ENCODE data around the gene NAPSA. TPM values are rescaled to one million over a fixed set of nuclear protein-coding genes. Genes with fewer than 3 reads are reported as not detected.

The NAPSA gene
- total and polyA plus RNA-seq, 12 donors: 0.22 to 1.1 (median 0.41) TPM; not detected in 8

- no peak overlapping the region for H3K4me3 ChIP-seq
These were observed 42.3 kb downstream of the NAPSA start for GRCh38 chr19:50322931-50323781.

GRCh38 chr19:50322234-50322633 lies 43.2 kb downstream of the NAPSA start:
- no peak for TF ChIP-seq CTCF (IDR thresholded peaks at IDR 0.05)
- Histone ChIP-seq H3K9me3 (no peaks in the 10 kb centered on the region), H3K36me3 (no peaks in the 10 kb centered on the region), H3K27me3 (peaks cover 0 to 26% (median 23%) of the 10 kb centered on the region in 7 donors), H3K4me3 (no peak overlapping the region), H3K27ac (no peak overlapping the region), H3K4me1 (peaks cover 0 to 15% (median 9%) of the 10 kb centered on the region in 9 donors)
- intact Hi-C loops (cut with DNase I): no loop called here
- ATAC-seq (no peak), DNase-seq (no peak)
- 75 to 76% methylated on average over 12 of the region's 12 CpGs for WGBS, 2 donors

More at GRCh38 chr19:50322931-50323781, 42.3 kb downstream of the NAPSA start:
- no peak for TF ChIP-seq CTCF (IDR thresholded peaks at IDR 0.05)
- no peaks in the 10 kb centered on the region for H3K9me3 ChIP-seq
- ATAC-seq (no peak), DNase-seq (no peak)
- peaks cover 0 to 22% (median 9%) of the 10 kb centered on the region in 9 donors for H3K4me1 ChIP-seq
- H3K27me3 ChIP-seq: peaks cover 0 to 31% (median 24%) of the 10 kb centered on the region in 7 donors
- 93 to 95% methylated on average over 54 to 55 of the region's 55 CpGs for WGBS, 2 donors
- H3K27ac ChIP-seq: no peak overlapping the region
- intact Hi-C loops (cut with DNase I): no loop called here
- no peaks in the 10 kb centered on the region for H3K36me3 ChIP-seq

GRCh38 chr19:50321831-50322230 lies 43.6 kb downstream of the NAPSA start:
- no peak overlapping the region for H3K27ac ChIP-seq
- WGBS, 2 donors: 91% methylated on average over 3 to 4 of the region's 4 CpGs
- H3K9me3 ChIP-seq: no peaks in the 10 kb centered on the region
- no peak for TF ChIP-seq CTCF (IDR thresholded peaks at IDR 0.05)
- DNase-seq (no peak), ATAC-seq (no peak)
- intact Hi-C loops (cut with DNase I): no loop called here
- H3K4me1 ChIP-seq: peaks cover 0 to 15% (median 9%) of the 10 kb centered on the region in 9 donors
- H3K36me3 ChIP-seq: no peaks in the 10 kb centered on the region
- H3K4me3 ChIP-seq: no peak overlapping the region
- peaks cover 0 to 25% (median 22%) of the 10 kb centered on the region in 7 donors for H3K27me3 ChIP-seq

- ATAC-seq: no peak
- Histone ChIP-seq H3K9me3 (no peaks in the 10 kb centered on the region), H3K4me3 (no peak overlapping the region), H3K36me3 (no peaks in the 10 kb centered on the region), H3K27ac (no peak overlapping the region), H3K27me3 (peaks cover 0 to 26% (median 19%) of the 10 kb centered on the region in 7 donors), H3K4me1 (peaks cover 0 to 5% (median 0%) of the 10 kb centered on the region in 9 donors)
- no peak for TF ChIP-seq CTCF (IDR thresholded peaks at IDR 0.05)
- intact Hi-C loops (cut with DNase I): no loop called here
- WGBS, 2 donors: 86 to 90% methylated on average over 20 of the region's 20 CpGs
- no peak for DNase-seq
These were observed 44.8 kb downstream of the NAPSA start for GRCh38 chr19:50320596-50320995.
